ENCODE measurements around the gene MRPL22.
"Not testable (repeated sequence)": the region's sequence is repeated elsewhere in the genome, so short reads cannot be mapped to it uniquely, and the experiment has no call there.

MRPL22 gene

GRCh38 chr5:154940772-154941620 is at the start of gene MRPL22:
Gene MRPL22, plus strand, starts transcription at chr5:154941073. Its CDS starts 38 bp downstream, at chr5:154941111.
- DNase-seq, result peak; percentile 93

DNA sequence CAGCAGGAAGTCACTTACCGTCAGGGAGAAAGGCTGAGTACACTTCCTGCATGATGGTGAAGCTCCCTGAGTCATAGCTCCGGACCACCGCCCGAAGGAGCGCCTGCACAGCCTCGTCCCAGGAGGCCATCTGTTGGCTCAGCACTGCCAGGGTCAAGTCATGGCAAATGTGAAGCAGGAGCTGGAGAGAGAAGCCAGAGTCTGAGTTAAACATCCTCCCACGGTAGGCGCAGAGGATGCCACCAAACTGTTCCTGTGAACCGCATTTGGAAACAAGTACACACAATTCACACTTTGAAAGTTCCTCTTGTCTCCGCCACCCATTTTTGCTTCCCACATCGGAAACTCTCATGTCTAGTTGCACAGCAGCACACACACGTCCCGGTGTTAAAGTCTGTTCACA is 48.5 kb upstream of the MRPL22 start:
- no peak for DNase-seq

- no peak for DNase-seq
Observed at GRCh38 chr5:154893381-154893780, 47.5 kb upstream of the MRPL22 start.

DNA sequence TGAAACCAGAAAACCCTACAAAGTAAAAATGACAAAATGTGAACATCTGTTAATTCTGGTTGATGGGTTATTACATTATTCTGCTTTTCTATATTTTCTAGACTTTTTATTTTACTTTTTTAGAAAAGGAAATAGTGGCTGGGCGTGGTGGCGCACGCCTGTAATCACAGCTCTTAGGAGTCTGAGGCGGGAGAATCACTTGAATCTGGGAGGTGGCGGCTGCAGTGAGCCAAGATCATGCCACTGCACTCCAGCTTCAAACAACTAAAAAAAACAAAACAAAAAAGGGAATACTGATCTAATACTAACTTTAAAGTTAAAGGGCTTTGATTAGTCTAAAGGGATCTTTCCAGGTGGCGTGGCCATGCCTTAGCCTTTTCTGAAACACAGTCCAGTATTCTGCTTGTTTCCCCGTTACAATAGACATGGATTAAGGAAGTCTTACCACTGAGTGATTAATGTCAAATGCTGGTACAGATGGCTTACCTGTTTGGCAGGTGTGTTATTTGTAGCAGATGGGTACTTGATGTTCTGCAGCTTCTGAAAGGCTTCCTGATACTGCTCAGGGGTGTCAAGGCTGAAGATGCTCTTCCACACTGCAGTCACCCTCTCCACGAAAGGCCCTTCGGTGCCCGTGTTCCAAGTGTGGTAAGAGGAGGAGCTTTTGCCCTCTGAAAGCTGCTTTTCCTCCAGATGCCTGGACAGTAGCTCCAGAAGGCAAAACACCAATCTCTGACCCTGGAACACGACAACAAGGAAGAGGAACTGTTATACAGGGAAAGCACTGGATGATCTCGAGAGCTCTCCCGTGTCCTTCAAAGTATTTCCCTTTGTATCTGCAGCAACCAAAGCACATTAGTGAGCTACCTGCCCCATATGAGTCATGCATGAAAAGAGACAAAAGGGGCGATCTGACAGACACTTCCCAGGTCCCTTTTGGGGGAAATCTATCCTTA is 45.0 kb upstream of the MRPL22 start:
- DNase-seq, result no peak

DNA sequence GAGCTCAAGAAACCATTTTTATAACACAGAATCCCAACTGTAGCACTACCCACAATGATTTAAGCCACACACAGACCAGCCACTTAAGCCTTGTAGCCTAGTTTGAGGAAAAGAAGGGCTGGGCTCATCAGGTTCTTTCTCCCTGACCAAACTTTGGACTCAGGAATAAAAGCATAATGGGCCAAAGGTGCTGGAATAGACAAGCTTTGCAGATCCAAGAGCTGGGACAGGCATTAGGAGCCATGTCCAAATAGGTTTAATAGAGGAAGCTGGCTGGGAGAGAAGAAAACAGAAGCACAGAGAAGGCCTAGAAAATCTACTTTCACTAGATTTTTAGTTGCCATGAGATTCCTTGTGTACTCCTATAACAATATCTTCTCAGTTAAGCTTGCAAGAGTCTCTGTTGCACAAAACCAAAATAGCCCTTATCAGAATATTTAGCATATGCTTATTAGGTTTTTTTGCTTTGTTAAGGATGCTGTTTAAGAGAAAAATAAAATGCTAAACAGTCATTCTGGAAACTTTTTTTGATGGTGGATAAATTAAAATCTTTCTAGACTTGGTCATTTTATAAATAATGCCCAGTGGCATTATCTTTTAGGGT is 44.2 kb upstream of the MRPL22 start:
- DNase-seq, result no peak

DNA sequence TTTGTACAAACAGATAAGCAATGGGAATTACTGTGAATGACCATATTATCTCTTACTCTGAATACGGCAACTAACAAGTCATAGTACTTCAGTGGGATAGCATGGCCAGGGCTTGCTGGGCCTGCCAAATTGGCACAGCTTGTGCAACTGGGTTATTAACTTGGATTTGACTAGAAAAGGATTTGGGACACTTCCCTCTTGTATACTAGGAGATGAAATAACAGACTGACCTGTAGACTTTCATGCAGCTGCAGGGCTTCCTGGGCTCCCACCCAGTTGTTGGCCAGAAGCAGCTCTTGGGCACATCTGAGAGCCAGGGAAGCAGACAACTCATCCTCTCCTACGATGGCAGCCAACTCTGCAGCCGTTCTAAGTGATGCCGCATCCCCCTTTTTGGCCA is 42.7 kb upstream of the MRPL22 start:
- DNase-seq, result no peak

DNA sequence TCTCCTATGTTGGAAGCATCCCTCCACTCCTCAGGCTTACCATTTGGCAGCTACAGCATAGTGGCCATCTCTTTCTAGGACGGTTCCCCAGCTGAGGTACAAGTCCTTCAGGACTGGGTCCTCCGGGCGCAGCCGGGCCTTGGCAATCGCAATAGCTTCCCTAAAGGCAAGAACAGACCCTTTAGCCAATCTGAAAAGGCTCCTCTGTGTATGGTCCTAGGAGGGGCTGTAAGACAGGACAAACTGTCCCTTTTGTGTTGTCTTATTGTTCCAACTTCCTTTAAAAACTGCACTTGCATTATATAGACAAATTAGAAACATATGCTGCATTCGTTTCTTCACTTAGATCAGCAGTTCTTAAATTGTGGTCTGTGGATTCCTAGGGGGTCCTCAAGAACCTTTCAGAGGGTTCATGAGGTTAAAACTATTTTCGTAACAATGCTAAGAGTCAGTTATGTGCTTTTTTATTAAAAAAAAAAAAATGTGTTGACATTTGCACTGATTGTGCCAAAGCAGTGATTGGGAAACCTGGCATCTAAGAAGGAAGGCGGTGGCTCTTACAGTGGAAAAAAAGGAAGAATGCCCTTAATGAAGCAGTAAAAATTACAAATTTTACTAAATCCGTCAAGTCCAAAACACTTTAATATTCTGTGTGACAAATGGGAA is 41.6 kb upstream of the MRPL22 start:
- no peak for DNase-seq

- DNase-seq, result no peak
Observed at GRCh38 chr5:154900066-154900465, 40.8 kb upstream of the MRPL22 start.

GRCh38 chr5:154901276-154901675 is 39.6 kb upstream of the MRPL22 start:
- no peak for DNase-seq

GRCh38 chr5:154901913-154902312 is 39.0 kb upstream of the MRPL22 start:
- DNase-seq, result no peak

GRCh38 chr5:154905601-154906000 is 35.3 kb upstream of the MRPL22 start:
- not testable (repeated sequence) for DNase-seq

GRCh38 chr5:154916874-154917273 is 24.0 kb upstream of the MRPL22 start:
- no peak for DNase-seq

DNA sequence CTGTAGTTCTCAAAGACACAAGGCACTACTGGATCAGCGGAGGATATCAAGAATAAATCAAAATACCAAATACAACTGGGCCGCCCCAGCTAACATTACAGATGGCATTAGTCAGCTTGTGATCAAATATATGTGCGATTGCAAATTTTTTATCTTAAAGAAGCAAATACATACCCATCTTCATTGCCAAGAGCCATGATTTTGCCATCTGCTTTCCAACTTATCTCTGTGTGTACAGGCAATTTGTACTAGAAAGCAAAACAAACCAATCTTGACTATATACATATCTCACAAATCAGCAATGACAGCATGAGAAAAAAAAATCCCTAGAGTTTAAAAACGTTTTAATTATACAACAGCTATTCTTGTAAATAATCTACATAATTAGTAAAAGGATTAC is 23.1 kb upstream of the MRPL22 start:
- DNase-seq, result no peak

GRCh38 chr5:154923441-154924430 is 17.1 kb upstream of the MRPL22 start:
- no peak for DNase-seq

DNA sequence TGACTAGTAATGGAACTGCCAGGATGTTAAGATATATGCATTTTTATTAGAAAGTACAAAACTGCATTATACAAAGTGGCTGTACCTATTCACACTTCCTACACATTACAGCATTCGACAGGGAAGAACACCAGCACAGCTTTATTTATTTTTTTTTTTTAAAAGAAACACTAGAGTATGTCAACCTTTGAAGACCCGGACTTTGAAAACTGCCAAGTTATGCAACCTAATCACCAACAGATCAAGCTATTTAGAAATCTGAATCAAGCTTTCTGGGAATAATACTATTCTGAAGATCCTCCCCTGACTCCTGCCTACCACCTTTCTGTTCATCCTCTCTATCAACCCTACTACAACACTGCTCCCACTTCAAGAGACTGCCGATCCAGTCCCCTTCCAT is 7.3 kb upstream of the MRPL22 start:
- DNase-seq, result no peak

GRCh38 chr5:154934881-154935280 is 6.0 kb upstream of the MRPL22 start:
- no peak for DNase-seq

- no peak for DNase-seq
Observed at GRCh38 chr5:154937186-154937717, 3.6 kb upstream of the MRPL22 start.

DNA sequence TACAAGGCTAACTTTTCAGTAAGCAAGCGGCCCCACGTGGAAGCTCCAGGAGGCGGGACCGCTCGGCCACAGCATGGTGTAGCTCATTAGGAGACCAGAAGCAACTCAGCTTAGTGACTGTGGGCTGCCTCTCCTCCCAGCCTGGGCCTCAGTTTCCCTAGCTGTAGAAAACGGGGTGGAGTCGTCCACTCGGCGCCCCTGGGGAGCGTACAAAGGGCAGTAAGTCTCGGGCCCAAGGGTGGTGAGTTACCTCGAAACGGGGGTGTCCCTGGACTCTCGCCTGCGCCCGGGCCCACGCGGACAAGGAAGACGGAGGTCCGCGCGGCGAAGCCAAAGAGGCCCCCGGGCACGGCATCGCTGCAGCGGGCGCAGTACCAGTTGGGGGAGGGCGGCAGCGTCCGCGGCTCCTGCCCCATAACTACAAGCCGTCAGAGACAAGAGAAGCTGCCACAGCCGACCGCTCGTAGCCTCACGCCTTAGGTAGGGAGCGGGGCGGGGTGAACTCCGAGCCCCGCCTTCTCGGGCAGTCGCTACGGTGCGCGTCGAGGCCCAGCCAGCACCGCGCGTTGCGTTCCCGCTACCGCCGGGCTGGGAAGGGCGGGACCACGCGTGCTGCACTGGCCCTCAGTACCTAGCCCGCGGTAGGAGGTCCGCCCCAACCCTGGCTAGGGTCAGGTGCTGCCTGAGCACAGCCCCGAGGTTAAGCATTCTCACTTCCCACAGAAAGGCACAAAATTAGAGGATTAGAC is 3.0 kb upstream of the MRPL22 start, which contains the start of gene GEMIN5:
GEMIN5 (minus strand) TSS at position 494 of the 749 bp plus-strand sequence; CDS start at position 416, 78 bp downstream.
- peak; percentile 74 for DNase-seq

- DNase-seq, result not testable (repeated sequence)
Observed at GRCh38 chr5:154939387-154939786, 1.5 kb upstream of the MRPL22 start.

GRCh38 chr5:154940375-154940771 is 500 bp upstream of the MRPL22 start:
- DNase-seq, result no peak
